GM20000 (cell line): ENCODE measurements around the gene PABPC3.

ENCODE experiments used
- DNase-seq: peaks from one replicate; pipeline ENCODE4 v3.0.0; 2012; ENCODE audit warnings: low spot score
- CTCF ChIP-seq: IDR thresholded peaks from 2 replicates; pipeline ENCODE4 v1.5.1; 2012; ENCODE audit warnings: mild to moderate bottlenecking, control low read depth; ENCODE audit errors: extremely low read depth, missing control alignments

Gene PABPC3

GRCh38 chr13:25064396-25064795 is 31.5 kb upstream of the PABPC3 start:
- no peak for DNase-seq
- TF ChIP-seq CTCF, result no peak

DNA sequence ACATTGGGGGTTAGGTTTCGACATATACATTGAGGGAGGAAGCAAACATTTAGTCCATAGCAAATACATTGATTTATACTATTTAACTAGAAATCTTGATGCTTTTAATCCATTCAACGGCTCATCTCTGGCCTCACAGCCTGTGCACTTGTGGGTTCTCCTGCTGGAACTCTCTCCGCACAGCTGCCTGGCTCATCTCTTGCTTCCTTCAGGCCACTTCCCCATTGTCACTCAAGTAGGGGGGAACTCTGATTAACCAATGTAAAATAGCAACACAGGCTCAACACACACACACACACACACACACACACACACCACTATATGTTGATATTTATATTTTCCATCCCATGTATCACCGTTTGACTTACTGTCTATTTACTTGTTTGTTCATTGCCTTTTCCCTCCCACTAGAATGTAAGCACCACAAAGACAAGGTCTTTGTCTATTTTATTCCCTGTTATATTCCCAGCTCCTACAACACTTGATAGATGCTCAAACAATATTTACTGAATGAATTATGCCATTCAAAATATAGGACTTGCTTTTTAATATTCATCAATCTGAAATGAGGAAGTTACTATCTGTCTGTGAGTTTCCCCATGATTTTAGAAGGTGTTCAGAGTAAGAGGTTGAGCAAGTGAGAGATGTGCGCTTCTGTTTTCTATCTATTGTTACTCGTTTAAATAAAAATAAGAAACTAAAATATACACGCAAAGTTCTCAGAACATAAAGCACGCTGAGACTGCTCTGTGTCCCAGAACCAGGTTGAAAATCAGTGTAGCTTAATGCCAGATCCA is 29.8 kb upstream of the PABPC3 start:
- TF ChIP-seq CTCF, result no peak
- no peak for DNase-seq

DNA sequence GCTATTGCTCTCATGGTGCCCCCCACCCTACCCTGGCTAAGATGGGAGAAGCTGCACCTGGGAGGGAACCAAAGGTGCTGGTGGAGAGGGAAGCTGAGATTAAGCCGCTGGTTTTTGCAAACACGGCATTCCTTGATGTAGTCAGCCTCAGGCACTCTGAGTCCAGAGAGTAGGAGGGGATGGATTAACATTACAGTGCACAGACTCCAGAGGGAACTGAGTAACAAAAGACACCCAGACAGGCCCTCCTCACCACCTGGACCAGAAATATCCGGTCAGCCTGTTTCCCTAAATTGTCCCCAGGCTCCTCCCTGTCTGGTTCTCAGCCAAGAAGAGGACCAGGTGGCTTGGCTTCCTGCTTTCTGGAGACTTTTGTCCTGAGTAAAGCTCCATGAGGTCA is 28.9 kb upstream of the PABPC3 start:
- TF ChIP-seq CTCF, result no peak
- DNase-seq, result no peak

DNA sequence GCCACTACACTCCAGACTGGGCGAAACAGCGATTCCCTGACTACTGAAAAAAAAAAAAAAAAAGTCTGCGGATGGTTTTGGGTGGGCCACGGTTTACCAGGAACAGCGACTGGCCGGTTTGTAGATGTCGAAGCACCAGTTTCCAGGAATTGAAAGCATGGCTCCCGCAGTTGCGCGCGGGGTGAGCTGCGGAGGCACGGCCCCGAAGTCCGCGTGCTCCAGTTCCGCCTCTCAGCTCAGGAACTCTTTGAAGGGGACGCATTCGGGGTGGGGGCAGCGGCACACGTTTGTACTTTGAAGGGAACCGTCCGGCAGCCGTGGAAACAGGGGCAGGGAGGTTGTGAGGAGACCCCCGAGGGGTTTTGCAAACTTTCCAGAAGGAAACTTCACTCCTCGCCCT is 27.1 kb upstream of the PABPC3 start:
- no peak for DNase-seq
- TF ChIP-seq CTCF, result no peak

- no peak for DNase-seq
- no peak for TF ChIP-seq CTCF
Measured at GRCh38 chr13:25069236-25069635, 26.7 kb upstream of the PABPC3 start.

DNA sequence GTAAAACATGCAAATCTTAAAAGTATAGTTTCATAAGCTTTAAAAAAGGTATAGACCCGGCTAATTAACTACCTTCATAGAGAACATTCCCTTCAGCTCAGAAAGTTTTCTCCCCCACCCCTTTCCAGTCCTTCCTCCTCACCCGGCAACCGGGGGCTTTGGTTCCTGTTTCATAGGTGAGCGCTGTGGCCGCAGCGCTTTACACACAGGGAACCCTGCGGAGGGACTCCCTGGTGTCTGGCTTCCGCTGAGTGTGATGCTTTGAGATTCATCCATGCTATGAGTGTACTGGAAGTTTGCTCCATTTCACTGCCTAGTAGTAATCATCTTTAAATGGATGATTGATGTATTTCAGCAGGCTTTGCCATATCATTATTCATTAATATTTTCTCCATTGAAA is 26.0 kb upstream of the PABPC3 start:
- TF ChIP-seq CTCF, result no peak
- no peak for DNase-seq

DNA sequence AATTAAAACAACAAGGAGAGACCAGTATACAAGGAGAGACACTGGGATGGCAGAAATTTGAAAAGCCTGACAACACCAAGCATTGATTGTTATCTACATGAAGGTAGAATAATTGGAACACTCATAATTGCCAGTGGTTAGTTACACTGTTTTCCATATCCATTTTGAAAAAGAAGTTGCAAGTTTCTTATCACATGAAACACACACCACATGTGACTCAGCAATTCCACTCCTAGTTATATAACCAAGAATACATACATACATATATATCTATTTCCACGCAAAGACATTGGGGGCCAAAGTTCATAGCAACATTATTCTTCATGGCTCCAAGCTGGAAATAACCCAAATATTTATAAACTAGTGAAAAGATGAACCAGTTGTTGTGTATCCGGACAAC is 15.2 kb upstream of the PABPC3 start:
- no peak for TF ChIP-seq CTCF
- no peak for DNase-seq
